ENCODE data around the gene CDK5. TPM values are rescaled to one million over a fixed set of nuclear protein-coding genes. Genes with fewer than 3 reads are reported as not detected.
"Not testable (repeated sequence)": the region's sequence is repeated elsewhere in the genome, so short reads cannot be mapped to it uniquely, and the experiment has no call there.

CDK5 gene
- total RNA-seq, 1 experiment from 2014 or later: 29.3 TPM

- H3K27ac ChIP-seq: no peak within 1 kb of the TSS
Measured at GRCh38 chr7:151047976-151048815, 9.5 kb downstream of the CDK5 start, which contains the start of gene ASIC3. TSS of gene ASIC3 (plus strand) at chr7:151048531. CDS start at chr7:151048886, 355 bp downstream.

GRCh38 chr7:151046603-151047573 is 10.8 kb downstream of the CDK5 start:
- Histone ChIP-seq H3K9me3 (replicated peaks) (no peaks in the 10 kb centered on the region), H3K27ac (no peak overlapping the region), H3K4me1 (replicated peaks) (peaks cover 8% of the 10 kb centered on the region), H3K36me3 (peaks cover 4% of the 10 kb centered on the region), H3K4me3 (no peak overlapping the region), H3K27me3 (replicated peaks) (peaks cover 10% of the 10 kb centered on the region)
- no peak for DNase-seq (ENCODE audit: low read depth in 1 of 2, low spot score in 2 of 2)

More at GRCh38 chr7:151047976-151048815, 9.5 kb downstream of the CDK5 start, which contains the start of gene ASIC3:
- Histone ChIP-seq H3K36me3 (peaks cover 4% of the 10 kb centered on the region), H3K27me3 (replicated peaks) (peaks cover 10% of the 10 kb centered on the region), H3K4me1 (replicated peaks) (peaks cover 8% of the 10 kb centered on the region), H3K9me3 (replicated peaks) (no peaks in the 10 kb centered on the region), H3K4me3 (no peak within 1 kb of the TSS)
- DNase-seq (ENCODE audit: low read depth in 1 of 2, low spot score in 2 of 2): no peak

- DNase-seq (ENCODE audit: low read depth in 1 of 2, low spot score in 2 of 2): no peak
- Histone ChIP-seq H3K36me3 (peaks cover 4% of the 10 kb centered on the region), H3K27me3 (replicated peaks) (peaks cover 7% of the 10 kb centered on the region), H3K9me3 (replicated peaks) (no peaks in the 10 kb centered on the region), H3K4me3 (no peak overlapping the region), H3K4me1 (replicated peaks) (peaks cover 5% of the 10 kb centered on the region), H3K27ac (no peak overlapping the region)
Measured at GRCh38 chr7:151045967-151046366, 11.7 kb downstream of the CDK5 start.

GRCh38 chr7:151045262-151045661 is 12.4 kb downstream of the CDK5 start:
- H3K4me1 ChIP-seq (replicated peaks): peaks cover 7% of the 10 kb centered on the region
- H3K4me3 ChIP-seq: no peak overlapping the region
- H3K27me3 ChIP-seq (replicated peaks): no peaks in the 10 kb centered on the region
- DNase-seq (ENCODE audit: low read depth in 1 of 2, low spot score in 2 of 2): no peak
- H3K9me3 ChIP-seq (replicated peaks): no peaks in the 10 kb centered on the region
- H3K36me3 ChIP-seq: peaks cover 4% of the 10 kb centered on the region
- H3K27ac ChIP-seq: no peak overlapping the region

- Histone ChIP-seq H3K4me3 (no peak overlapping the region), H3K9me3 (replicated peaks) (no peaks in the 10 kb centered on the region), H3K4me1 (replicated peaks) (peaks cover 20% of the 10 kb centered on the region), H3K36me3 (peaks cover 4% of the 10 kb centered on the region), H3K27me3 (replicated peaks) (no peaks in the 10 kb centered on the region), H3K27ac (no peak overlapping the region)
- no peak for DNase-seq (ENCODE audit: low read depth in 1 of 2, low spot score in 2 of 2)
Measured at GRCh38 chr7:151043959-151044358, 13.7 kb downstream of the CDK5 start.

GRCh38 chr7:151043449-151043848 is 14.2 kb downstream of the CDK5 start:
- H3K36me3 ChIP-seq; H3K4me3 ChIP-seq; H3K9me3 ChIP-seq (replicated peaks); H3K27ac ChIP-seq; DNase-seq (ENCODE audit: low read depth in 1 of 2, low spot score in 2 of 2); H3K27me3 ChIP-seq (replicated peaks): not testable (repeated sequence)
- H3K4me1 ChIP-seq (replicated peaks): peaks cover 26% of the 10 kb centered on the region

GRCh38 chr7:151040616-151041375 is 16.9 kb downstream of the CDK5 start:
- Histone ChIP-seq H3K36me3 (peaks cover 18% of the 10 kb centered on the region), H3K27me3 (replicated peaks) (no peaks in the 10 kb centered on the region), H3K4me3 (no peak overlapping the region), H3K9me3 (replicated peaks) (no peaks in the 10 kb centered on the region), H3K27ac (no peak overlapping the region), H3K4me1 (replicated peaks) (peaks cover 31% of the 10 kb centered on the region)
- no peak for DNase-seq (ENCODE audit: low read depth in 1 of 2, low spot score in 2 of 2)

- H3K4me3 ChIP-seq: no peak overlapping the region
- H3K9me3 ChIP-seq (replicated peaks): no peaks in the 10 kb centered on the region
- no peak for DNase-seq (ENCODE audit: low read depth in 1 of 2, low spot score in 2 of 2)
- H3K27me3 ChIP-seq (replicated peaks): no peaks in the 10 kb centered on the region
- H3K36me3 ChIP-seq: peaks cover 26% of the 10 kb centered on the region
- peak overlapping the region; percentile 1; the same call in 1 of the 2 replicates for H3K27ac ChIP-seq
- peaks cover 31% of the 10 kb centered on the region for H3K4me1 ChIP-seq (replicated peaks)
Measured at GRCh38 chr7:151039850-151040548, 17.7 kb downstream of the CDK5 start.

GRCh38 chr7:151038951-151039849 is 18.5 kb downstream of the CDK5 start:
- Histone ChIP-seq H3K27ac (peak overlapping the region; percentile 68), H3K4me1 (replicated peaks) (peaks cover 31% of the 10 kb centered on the region), H3K9me3 (replicated peaks) (no peaks in the 10 kb centered on the region), H3K27me3 (replicated peaks) (no peaks in the 10 kb centered on the region), H3K36me3 (peaks cover 34% of the 10 kb centered on the region), H3K4me3 (no peak overlapping the region)
- DNase-seq (ENCODE audit: low read depth in 1 of 2, low spot score in 2 of 2): peak; percentile 96 to 97

- no peak for DNase-seq (ENCODE audit: low read depth in 1 of 2, low spot score in 2 of 2)
- Histone ChIP-seq H3K4me1 (replicated peaks) (peaks cover 31% of the 10 kb centered on the region), H3K9me3 (replicated peaks) (no peaks in the 10 kb centered on the region), H3K4me3 (no peak overlapping the region), H3K36me3 (peaks cover 47% of the 10 kb centered on the region), H3K27me3 (replicated peaks) (no peaks in the 10 kb centered on the region), H3K27ac (no peak overlapping the region)
Measured at GRCh38 chr7:151035902-151036301, 21.8 kb downstream of the CDK5 start.

- Histone ChIP-seq H3K9me3 (replicated peaks) (no peaks in the 10 kb centered on the region), H3K4me1 (replicated peaks) (peaks cover 25% of the 10 kb centered on the region), H3K4me3 (no peak overlapping the region), H3K36me3 (peaks cover 47% of the 10 kb centered on the region), H3K27me3 (replicated peaks) (no peaks in the 10 kb centered on the region), H3K27ac (no peak overlapping the region)
- DNase-seq (ENCODE audit: low read depth in 1 of 2, low spot score in 2 of 2): no peak
Measured at GRCh38 chr7:151035026-151035717, 22.5 kb downstream of the CDK5 start.
